ENCODE measurements around the gene NAALADL2.

- no peak for TF ChIP-seq POLR2AphosphoS5 (IDR thresholded peaks at IDR 0.05; ENCODE audit: borderline replicate concordance, low read depth, low read length)
- TF ChIP-seq EZH2 (IDR thresholded peaks at IDR 0.05): no peak
These were observed 270.0 kb downstream of the NAALADL2 start for GRCh38 chr3:175129126-175129525.
